GM23338 (cell line): ENCODE data around the gene COL18A1. TPM values are rescaled to one million over a fixed set of nuclear protein-coding genes. Genes with fewer than 3 reads are reported as not detected.

Experiments
- ATAC-seq: fragments of 200-7000 bp; cut with Tn5 transposase; 3 replicates; pipeline ENCODE4 v1.9.1; 2020
- DNase-seq: peaks from one replicate; pipeline ENCODE4 v3.0.0-alpha.2; 2015; ENCODE audit warnings: low spot score
- H2AFZ ChIP-seq: fragments of 200-600 bp; sonication (generic); 2 replicates; pipeline ENCODE4 v1.8.0; 2016; ENCODE audit warnings: antibody characterized with exemption, mild to moderate bottlenecking, moderate library complexity
- H3F3A ChIP-seq: fragments of 200-600 bp; sonication (generic); replicated peaks from 2 replicates; pipeline ENCODE4 v1.8.0; 2017; ENCODE audit warnings: antibody characterized with exemption, mixed run types, low read depth
- H3K27ac ChIP-seq: fragments of 200-600 bp; sonication (generic); 2 replicates; pipeline ENCODE4 v1.6.1; 2016; ENCODE audit warnings: low read depth
- H3K27me3 ChIP-seq: fragments of 200-600 bp; sonication (generic); 2 replicates; pipeline ENCODE4 v1.8.0; 2016; ENCODE audit warnings: mild to moderate bottlenecking, mixed run types, moderate library complexity; ENCODE audit not compliant: insufficient read depth
- H3K36me3 ChIP-seq: fragments of 200-600 bp; sonication (generic); 2 replicates; pipeline ENCODE4 v1.8.0; 2016; ENCODE audit warnings: mild to moderate bottlenecking; ENCODE audit not compliant: insufficient read depth
- H3K4me1 ChIP-seq: fragments of 200-600 bp; sonication (generic); 2 replicates; pipeline ENCODE4 v1.8.0; 2016; ENCODE audit warnings: mild to moderate bottlenecking, moderate library complexity; ENCODE audit not compliant: insufficient read depth
- H3K4me2 ChIP-seq: fragments of 200-600 bp; sonication (generic); 2 replicates; pipeline ENCODE4 v1.7.1; 2017; ENCODE audit warnings: mixed run types
- H3K4me3 ChIP-seq: fragments of 200-600 bp; sonication (generic); 2 replicates; pipeline ENCODE4 v1.6.1; 2016; ENCODE audit warnings: mixed run types
- H3K79me2 ChIP-seq: fragments of 200-600 bp; sonication (generic); replicated peaks from 2 replicates; pipeline ENCODE4 v1.8.0; 2017; ENCODE audit warnings: mild to moderate bottlenecking; ENCODE audit not compliant: insufficient read depth
- H3K9me2 ChIP-seq: fragments of 200-600 bp; sonication (generic); 2 replicates; pipeline ENCODE4 v1.8.0; 2017; ENCODE audit not compliant: insufficient read depth
- H4K20me1 ChIP-seq: fragments of 200-600 bp; sonication (generic); replicated peaks from 2 replicates; pipeline ENCODE4 v1.8.0; 2017; ENCODE audit warnings: mild to moderate bottlenecking; ENCODE audit not compliant: insufficient read depth
- H3K27ac Mint-ChIP-seq: 2 replicates; pipeline ENCODE4 v1.8.0; 2020; ENCODE audit warnings: inconsistent platforms, mild to moderate bottlenecking, moderate library complexity, mixed read lengths
- H3K27me3 Mint-ChIP-seq: 3 replicates; pipeline ENCODE4 v1.8.0; 2022; ENCODE audit warnings: low read depth, mild to moderate bottlenecking, moderate library complexity, mixed read lengths, inconsistent platforms; ENCODE audit not compliant: insufficient read depth, poor library complexity
- H3K36me3 Mint-ChIP-seq: 3 replicates; pipeline ENCODE4 v1.8.0; 2021; ENCODE audit warnings: low read depth, mild to moderate bottlenecking, inconsistent platforms, moderate library complexity, mixed read lengths
- H3K4me1 Mint-ChIP-seq: 3 replicates; pipeline ENCODE4 v1.8.0; 2020; ENCODE audit warnings: mild to moderate bottlenecking, inconsistent platforms, mixed read lengths
- H3K4me3 Mint-ChIP-seq: 3 replicates; pipeline ENCODE4 v1.8.0; 2021; ENCODE audit warnings: moderate library complexity, mild to moderate bottlenecking, inconsistent platforms, mixed read lengths
- H3K9me3 Mint-ChIP-seq: 3 replicates; pipeline ENCODE4 v1.8.0; 2020; ENCODE audit warnings: moderate library complexity, mild to moderate bottlenecking, inconsistent platforms, mixed read lengths
- CREB1 ChIP-seq: fragments of 250-450 bp; sonication (Bioruptor Pico); IDR thresholded peaks from 2 replicates; pipeline ENCODE4 v1.5.0; 2020; ENCODE audit warnings: low read depth, mild to moderate bottlenecking, moderate library complexity
- EZH2 ChIP-seq: fragments of 200-600 bp; sonication (generic); IDR thresholded peaks from one replicate; pipeline ENCODE4 v1.8.0; 2017; ENCODE audit warnings: antibody characterized with exemption, mild to moderate bottlenecking, low read depth; ENCODE audit not compliant: unreplicated experiment
- JUNB ChIP-seq: IDR thresholded peaks from one replicate; pipeline ENCODE4 v1.6.1; 2016; ENCODE audit warnings: antibody characterized with exemption; ENCODE audit not compliant: unreplicated experiment
- ZNF331 ChIP-seq: fragments of 250-450 bp; sonication (Bioruptor Pico); IDR thresholded peaks from 2 replicates; pipeline ENCODE4 v1.5.0; 2020; ENCODE audit warnings: low read depth, mild to moderate bottlenecking, moderate library complexity
- polyA plus RNA-seq: library from polyadenylated mRNA; unstranded; fragments of >200 nt; fragmentation: Nextera tagmentation; extraction: Ambion mirVana; gene quantifications from 2 replicates; pipeline ENCODE4 v1.2.1, GENCODE V29; 2016
- total RNA-seq: library from RNA; depleted of rRNA; stranded (reverse); fragments of >200 nt; shearing (Covaris generic); gene quantifications from 2 replicates; pipeline ENCODE4 v1.2.3, GENCODE V29; 2014
- TF ChIP-seq, protein P1 (sequence below): fragments of 250-450 bp; sonication (Bioruptor Pico); IDR thresholded peaks from 2 replicates; pipeline ENCODE4 v1.5.0; 2020; ENCODE audit warnings: mild to moderate bottlenecking, moderate library complexity
- TF ChIP-seq, protein P2 (sequence below): IDR thresholded peaks from one replicate; pipeline ENCODE4 v1.6.1; 2018; ENCODE audit warnings: antibody characterized with exemption; ENCODE audit not compliant: unreplicated experiment

Gene COL18A1
- total and polyA plus RNA-seq, 2 experiments from 2014 or later: 38.4 to 430 TPM

DNA sequence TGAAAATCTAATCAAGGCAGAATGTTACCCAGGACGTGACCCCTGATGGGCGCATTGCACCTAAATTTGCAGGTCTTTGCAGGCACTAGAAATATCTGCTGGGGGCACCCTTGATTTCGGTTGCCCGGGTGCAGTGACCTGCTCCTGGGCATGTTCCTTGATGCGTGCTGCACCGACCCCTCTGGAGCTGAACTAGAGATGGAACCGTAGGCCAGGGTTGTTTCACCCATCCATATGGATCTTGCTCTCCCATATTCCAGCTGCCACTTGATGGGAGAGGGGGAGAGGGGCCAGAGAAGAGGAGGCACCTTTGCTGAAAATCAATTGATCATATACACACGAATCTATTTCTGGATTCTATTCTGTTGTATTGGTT lies 8.4 kb upstream of the COL18A1 start:
- ATAC-seq: no peak
- peaks cover 6% of the 10 kb centered on the region; the same call in 2 of the 3 replicates for H3K36me3 Mint-ChIP-seq
- Histone ChIP-seq H3F3A (no peaks in the 10 kb centered on the region), H2AFZ (no peak overlapping the region), H3K4me3 (no peak overlapping the region), H3K4me2 (no peak overlapping the region), H4K20me1 (no peaks in the 10 kb centered on the region), H3K36me3 (no peaks in the 10 kb centered on the region), H3K27me3 (no peaks in the 10 kb centered on the region), H3K27ac (no peak overlapping the region), H3K79me2 (no peaks in the 10 kb centered on the region), H3K4me1 (no peaks in the 10 kb centered on the region), H3K9me2 (0 out of 2 replicates have a peak, but pooled peaks cover 2% of the 10 kb centered on the region)
- H3K27me3 Mint-ChIP-seq: peaks cover 5% of the 10 kb centered on the region
- no peak overlapping the region for H3K4me3 Mint-ChIP-seq
- peaks cover 5% of the 10 kb centered on the region; the same call in 1 of the 3 replicates for H3K4me1 Mint-ChIP-seq
- H3K9me3 Mint-ChIP-seq: peaks cover 15% of the 10 kb centered on the region
- no peak for TF ChIP-seq JUNB
- no peak for DNase-seq
- no peak overlapping the region for H3K27ac Mint-ChIP-seq

DNA sequence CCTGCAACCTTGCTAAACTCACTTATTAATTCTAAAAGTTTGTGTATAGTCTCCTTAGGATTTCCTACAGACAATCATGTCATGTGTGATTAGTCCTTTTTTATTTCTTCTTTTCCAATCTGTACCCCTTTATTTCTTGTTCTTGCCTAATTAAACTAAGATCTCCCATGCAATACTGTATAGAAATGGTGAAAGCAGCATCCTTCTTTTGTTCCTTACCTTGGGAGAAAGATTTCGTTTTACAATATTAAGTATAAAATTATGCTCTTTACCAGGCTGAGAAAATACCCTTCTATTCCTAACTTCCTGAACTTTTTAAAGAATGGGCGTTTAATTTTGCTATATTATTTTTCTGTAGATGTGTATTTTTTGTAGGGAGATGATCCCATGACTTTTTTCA lies 7.6 kb upstream of the COL18A1 start:
- peaks cover 6% of the 10 kb centered on the region; the same call in 2 of the 3 replicates for H3K36me3 Mint-ChIP-seq
- H3K27me3 ChIP-seq: no peaks in the 10 kb centered on the region
- H3K4me1 ChIP-seq: no peaks in the 10 kb centered on the region
- H3K36me3 ChIP-seq: no peaks in the 10 kb centered on the region
- no peaks in the 10 kb centered on the region for H3K79me2 ChIP-seq
- DNase-seq (no peak), ATAC-seq (no peak)
- H3K27ac ChIP-seq: no peak overlapping the region
- no peak overlapping the region for H3K27ac Mint-ChIP-seq
- peaks cover 18% of the 10 kb centered on the region for H3K9me3 Mint-ChIP-seq
- no peaks in the 10 kb centered on the region for H4K20me1 ChIP-seq
- no peak overlapping the region for H3K4me3 Mint-ChIP-seq
- H3K27me3 Mint-ChIP-seq: peaks cover 9% of the 10 kb centered on the region
- no peak overlapping the region for H2AFZ ChIP-seq
- TF ChIP-seq EZH2: no peak
- H3K4me3 ChIP-seq: no peak overlapping the region
- peaks cover 6% of the 10 kb centered on the region; the same call in 2 of the 3 replicates for H3K4me1 Mint-ChIP-seq
- no peak overlapping the region for H3K4me2 ChIP-seq
- H3F3A ChIP-seq: no peaks in the 10 kb centered on the region
- 0 out of 2 replicates have a peak, but pooled peaks cover 3% of the 10 kb centered on the region for H3K9me2 ChIP-seq

DNA sequence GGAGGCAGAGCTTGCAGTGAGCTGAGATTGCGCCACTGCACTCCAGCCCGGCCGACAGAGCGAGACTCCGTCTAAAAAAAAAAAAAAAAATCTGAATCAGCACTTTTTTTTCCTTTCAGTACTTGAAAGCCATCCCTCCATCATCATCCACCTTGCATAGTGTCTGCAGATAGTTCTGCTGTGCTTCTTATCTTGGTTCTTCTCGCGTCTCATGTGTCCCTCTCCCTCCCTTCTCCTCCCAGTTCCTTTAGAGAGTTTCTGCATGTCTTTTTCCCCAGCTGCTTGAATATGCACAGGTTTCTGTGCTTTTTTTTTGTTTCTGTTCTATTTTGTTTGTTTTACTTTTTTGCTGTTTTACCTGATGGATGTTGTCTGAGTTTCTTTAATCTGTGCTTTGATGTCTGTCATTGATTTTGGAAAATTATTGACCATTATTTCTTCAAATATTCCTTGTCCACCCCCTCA lies 3.9 kb upstream of the COL18A1 start:
- H3K27me3 ChIP-seq: peaks cover 5% of the 10 kb centered on the region; the same call in 1 of the 2 replicates
- no peak overlapping the region for H3K4me3 ChIP-seq
- H3F3A ChIP-seq: peaks cover 13% of the 10 kb centered on the region
- no peak for ATAC-seq
- peaks cover 18% of the 10 kb centered on the region for H3K9me3 Mint-ChIP-seq
- H3K27me3 Mint-ChIP-seq: peaks cover 20% of the 10 kb centered on the region
- no peaks in the 10 kb centered on the region for H4K20me1 ChIP-seq
- peaks cover 3% of the 10 kb centered on the region for H3K79me2 ChIP-seq
- H3K4me2 ChIP-seq: no peak overlapping the region
- H3K4me3 Mint-ChIP-seq: no peak overlapping the region; the same call in 2 of the 3 replicates
- H3K9me2 ChIP-seq: 0 out of 2 replicates have a peak, but pooled peaks cover 3% of the 10 kb centered on the region
- no peaks in the 10 kb centered on the region for H3K36me3 ChIP-seq
- 0 out of 2 replicates have a peak, but pooled peaks cover 9% of the 10 kb centered on the region for H3K4me1 ChIP-seq
- peaks cover 18% of the 10 kb centered on the region for H3K4me1 Mint-ChIP-seq
- H3K27ac ChIP-seq: no peak overlapping the region
- peaks cover 6% of the 10 kb centered on the region for H3K36me3 Mint-ChIP-seq
- no peak overlapping the region for H2AFZ ChIP-seq
- DNase-seq: no peak
- no peak overlapping the region for H3K27ac Mint-ChIP-seq
- TF ChIP-seq CREB1: no peak
- TF ChIP-seq JUNB: no peak
- no peak for TF ChIP-seq EZH2
- TF ChIP-seq, protein P1, sequence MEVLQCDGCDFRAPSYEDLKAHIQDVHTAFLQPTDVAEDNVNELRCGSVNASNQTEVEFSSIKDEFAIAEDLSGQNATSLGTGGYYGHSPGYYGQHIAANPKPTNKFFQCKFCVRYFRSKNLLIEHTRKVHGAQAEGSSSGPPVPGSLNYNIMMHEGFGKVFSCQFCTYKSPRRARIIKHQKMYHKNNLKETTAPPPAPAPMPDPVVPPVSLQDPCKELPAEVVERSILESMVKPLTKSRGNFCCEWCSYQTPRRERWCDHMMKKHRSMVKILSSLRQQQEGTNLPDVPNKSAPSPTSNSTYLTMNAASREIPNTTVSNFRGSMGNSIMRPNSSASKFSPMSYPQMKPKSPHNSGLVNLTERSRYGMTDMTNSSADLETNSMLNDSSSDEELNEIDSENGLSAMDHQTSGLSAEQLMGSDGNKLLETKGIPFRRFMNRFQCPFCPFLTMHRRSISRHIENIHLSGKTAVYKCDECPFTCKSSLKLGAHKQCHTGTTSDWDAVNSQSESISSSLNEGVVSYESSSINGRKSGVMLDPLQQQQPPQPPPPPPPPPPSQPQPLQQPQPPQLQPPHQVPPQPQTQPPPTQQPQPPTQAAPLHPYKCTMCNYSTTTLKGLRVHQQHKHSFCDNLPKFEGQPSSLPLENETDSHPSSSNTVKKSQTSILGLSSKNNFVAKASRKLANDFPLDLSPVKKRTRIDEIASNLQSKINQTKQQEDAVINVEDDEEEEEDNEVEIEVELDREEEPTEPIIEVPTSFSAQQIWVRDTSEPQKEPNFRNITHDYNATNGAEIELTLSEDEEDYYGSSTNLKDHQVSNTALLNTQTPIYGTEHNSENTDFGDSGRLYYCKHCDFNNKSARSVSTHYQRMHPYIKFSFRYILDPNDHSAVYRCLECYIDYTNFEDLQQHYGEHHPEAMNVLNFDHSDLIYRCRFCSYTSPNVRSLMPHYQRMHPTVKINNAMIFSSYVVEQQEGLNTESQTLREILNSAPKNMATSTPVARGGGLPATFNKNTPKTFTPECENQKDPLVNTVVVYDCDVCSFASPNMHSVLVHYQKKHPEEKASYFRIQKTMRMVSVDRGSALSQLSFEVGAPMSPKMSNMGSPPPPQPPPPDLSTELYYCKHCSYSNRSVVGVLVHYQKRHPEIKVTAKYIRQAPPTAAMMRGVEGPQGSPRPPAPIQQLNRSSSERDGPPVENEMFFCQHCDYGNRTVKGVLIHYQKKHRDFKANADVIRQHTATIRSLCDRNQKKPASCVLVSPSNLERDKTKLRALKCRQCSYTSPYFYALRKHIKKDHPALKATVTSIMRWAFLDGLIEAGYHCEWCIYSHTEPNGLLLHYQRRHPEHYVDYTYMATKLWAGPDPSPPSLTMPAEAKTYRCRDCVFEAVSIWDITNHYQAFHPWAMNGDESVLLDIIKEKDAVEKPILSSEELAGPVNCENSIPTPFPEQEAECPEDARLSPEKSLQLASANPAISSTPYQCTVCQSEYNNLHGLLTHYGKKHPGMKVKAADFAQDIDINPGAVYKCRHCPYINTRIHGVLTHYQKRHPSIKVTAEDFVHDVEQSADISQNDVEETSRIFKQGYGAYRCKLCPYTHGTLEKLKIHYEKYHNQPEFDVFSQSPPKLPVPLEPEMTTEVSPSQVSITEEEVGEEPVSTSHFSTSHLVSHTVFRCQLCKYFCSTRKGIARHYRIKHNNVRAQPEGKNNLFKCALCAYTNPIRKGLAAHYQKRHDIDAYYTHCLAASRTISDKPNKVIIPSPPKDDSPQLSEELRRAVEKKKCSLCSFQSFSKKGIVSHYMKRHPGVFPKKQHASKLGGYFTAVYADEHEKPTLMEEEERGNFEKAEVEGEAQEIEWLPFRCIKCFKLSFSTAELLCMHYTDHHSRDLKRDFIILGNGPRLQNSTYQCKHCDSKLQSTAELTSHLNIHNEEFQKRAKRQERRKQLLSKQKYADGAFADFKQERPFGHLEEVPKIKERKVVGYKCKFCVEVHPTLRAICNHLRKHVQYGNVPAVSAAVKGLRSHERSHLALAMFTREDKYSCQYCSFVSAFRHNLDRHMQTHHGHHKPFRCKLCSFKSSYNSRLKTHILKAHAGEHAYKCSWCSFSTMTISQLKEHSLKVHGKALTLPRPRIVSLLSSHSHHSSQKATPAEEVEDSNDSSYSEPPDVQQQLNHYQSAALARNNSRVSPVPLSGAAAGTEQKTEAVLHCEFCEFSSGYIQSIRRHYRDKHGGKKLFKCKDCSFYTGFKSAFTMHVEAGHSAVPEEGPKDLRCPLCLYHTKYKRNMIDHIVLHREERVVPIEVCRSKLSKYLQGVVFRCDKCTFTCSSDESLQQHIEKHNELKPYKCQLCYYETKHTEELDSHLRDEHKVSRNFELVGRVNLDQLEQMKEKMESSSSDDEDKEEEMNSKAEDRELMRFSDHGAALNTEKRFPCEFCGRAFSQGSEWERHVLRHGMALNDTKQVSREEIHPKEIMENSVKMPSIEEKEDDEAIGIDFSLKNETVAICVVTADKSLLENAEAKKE (CRISPR knock-in tag): no peak
- TF ChIP-seq, protein P2, sequence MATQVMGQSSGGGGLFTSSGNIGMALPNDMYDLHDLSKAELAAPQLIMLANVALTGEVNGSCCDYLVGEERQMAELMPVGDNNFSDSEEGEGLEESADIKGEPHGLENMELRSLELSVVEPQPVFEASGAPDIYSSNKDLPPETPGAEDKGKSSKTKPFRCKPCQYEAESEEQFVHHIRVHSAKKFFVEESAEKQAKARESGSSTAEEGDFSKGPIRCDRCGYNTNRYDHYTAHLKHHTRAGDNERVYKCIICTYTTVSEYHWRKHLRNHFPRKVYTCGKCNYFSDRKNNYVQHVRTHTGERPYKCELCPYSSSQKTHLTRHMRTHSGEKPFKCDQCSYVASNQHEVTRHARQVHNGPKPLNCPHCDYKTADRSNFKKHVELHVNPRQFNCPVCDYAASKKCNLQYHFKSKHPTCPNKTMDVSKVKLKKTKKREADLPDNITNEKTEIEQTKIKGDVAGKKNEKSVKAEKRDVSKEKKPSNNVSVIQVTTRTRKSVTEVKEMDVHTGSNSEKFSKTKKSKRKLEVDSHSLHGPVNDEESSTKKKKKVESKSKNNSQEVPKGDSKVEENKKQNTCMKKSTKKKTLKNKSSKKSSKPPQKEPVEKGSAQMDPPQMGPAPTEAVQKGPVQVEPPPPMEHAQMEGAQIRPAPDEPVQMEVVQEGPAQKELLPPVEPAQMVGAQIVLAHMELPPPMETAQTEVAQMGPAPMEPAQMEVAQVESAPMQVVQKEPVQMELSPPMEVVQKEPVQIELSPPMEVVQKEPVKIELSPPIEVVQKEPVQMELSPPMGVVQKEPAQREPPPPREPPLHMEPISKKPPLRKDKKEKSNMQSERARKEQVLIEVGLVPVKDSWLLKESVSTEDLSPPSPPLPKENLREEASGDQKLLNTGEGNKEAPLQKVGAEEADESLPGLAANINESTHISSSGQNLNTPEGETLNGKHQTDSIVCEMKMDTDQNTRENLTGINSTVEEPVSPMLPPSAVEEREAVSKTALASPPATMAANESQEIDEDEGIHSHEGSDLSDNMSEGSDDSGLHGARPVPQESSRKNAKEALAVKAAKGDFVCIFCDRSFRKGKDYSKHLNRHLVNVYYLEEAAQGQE: no peak
- TF ChIP-seq ZNF331 (CRISPR knock-in tag): no peak
